Activated effector memory CD4-positive, alpha-beta T cell treated with Interleukin-2 at 50 U/mL for 16 hours (primary cell): ENCODE measurements around the gene HDAC4.
"Not testable (repeated sequence)": the region's sequence is repeated elsewhere in the genome, so short reads cannot be mapped to it uniquely, and the experiment has no call there.

Experiments
- DNase-seq: peaks from one replicate; pipeline ENCODE4 v3.0.0-alpha.2; 2020

The HDAC4 gene

GRCh38 chr2:239178484-239178883 lies 222.3 kb downstream of the HDAC4 start:
- no peak for DNase-seq

GRCh38 chr2:239177908-239178307 lies 222.9 kb downstream of the HDAC4 start:
- DNase-seq, result no peak

GRCh38 chr2:239177325-239177724 lies 223.5 kb downstream of the HDAC4 start:
- no peak for DNase-seq

- DNase-seq, result not testable (repeated sequence)
Measured at GRCh38 chr2:239176138-239176803, 224.5 kb downstream of the HDAC4 start.

- DNase-seq, result no peak
Measured at GRCh38 chr2:239175181-239175580, 225.6 kb downstream of the HDAC4 start.

- DNase-seq, result no peak
Measured at GRCh38 chr2:239173301-239173700, 227.5 kb downstream of the HDAC4 start.

GRCh38 chr2:239171643-239172042 lies 229.2 kb downstream of the HDAC4 start:
- no peak for DNase-seq

- DNase-seq, result no peak
Measured at GRCh38 chr2:239169311-239170048, 231.3 kb downstream of the HDAC4 start.

- DNase-seq, result no peak
Measured at GRCh38 chr2:239168575-239168974, 232.2 kb downstream of the HDAC4 start.

- no peak for DNase-seq
Measured at GRCh38 chr2:239167766-239168444, 232.9 kb downstream of the HDAC4 start.

- no peak for DNase-seq
Measured at GRCh38 chr2:239167011-239167673, 233.7 kb downstream of the HDAC4 start.

GRCh38 chr2:239166201-239166834 lies 234.5 kb downstream of the HDAC4 start:
- no peak for DNase-seq

GRCh38 chr2:239165206-239165831 lies 235.5 kb downstream of the HDAC4 start:
- DNase-seq, result no peak

- DNase-seq, result no peak
Measured at GRCh38 chr2:239164335-239164871, 236.4 kb downstream of the HDAC4 start.

GRCh38 chr2:239163688-239164334 lies 237.0 kb downstream of the HDAC4 start:
- DNase-seq, result no peak

GRCh38 chr2:239162976-239163687 lies 237.7 kb downstream of the HDAC4 start:
- DNase-seq, result no peak

- DNase-seq, result no peak
Measured at GRCh38 chr2:239162141-239162821, 238.5 kb downstream of the HDAC4 start.

GRCh38 chr2:239161711-239162140 lies 239.1 kb downstream of the HDAC4 start:
- no peak for DNase-seq

GRCh38 chr2:239160226-239161143 lies 240.3 kb downstream of the HDAC4 start:
- DNase-seq, result no peak
